Activated effector memory CD4-positive, alpha-beta T cell treated with Interleukin-2 at 50 U/mL for 16 hours (primary cell): Measurements from ENCODE around the gene GRIP2.

Source experiments
- DNase-seq: peaks from one replicate; pipeline ENCODE4 v3.0.0-alpha.2; 2020

Gene GRIP2

GRCh38 chr3:14561051-14561960 lies 21.2 kb upstream of the GRIP2 start:
- DNase-seq = no peak

- DNase-seq = no peak
Measured at GRCh38 chr3:14560110-14560509, 20.0 kb upstream of the GRIP2 start.

GRCh38 chr3:14558029-14558428 lies 17.9 kb upstream of the GRIP2 start:
- DNase-seq = no peak

GRCh38 chr3:14555835-14556234 lies 15.7 kb upstream of the GRIP2 start:
- DNase-seq = no peak

- DNase-seq = no peak
Measured at GRCh38 chr3:14554715-14555114, 14.6 kb upstream of the GRIP2 start.

- no peak for DNase-seq
Measured at GRCh38 chr3:14553871-14554270, 13.7 kb upstream of the GRIP2 start.

- no peak for DNase-seq
Measured at GRCh38 chr3:14552717-14553116, 12.6 kb upstream of the GRIP2 start.

GRCh38 chr3:14552041-14552648 lies 12.0 kb upstream of the GRIP2 start:
- no peak for DNase-seq

- DNase-seq = no peak
Measured at GRCh38 chr3:14550651-14551611, 10.8 kb upstream of the GRIP2 start.

- DNase-seq = no peak
Measured at GRCh38 chr3:14550181-14550580, 10.0 kb upstream of the GRIP2 start.

- DNase-seq = no peak
Measured at GRCh38 chr3:14549256-14549919, 9.2 kb upstream of the GRIP2 start.

- DNase-seq = no peak
Measured at GRCh38 chr3:14548321-14548729, 8.2 kb upstream of the GRIP2 start.

GRCh38 chr3:14547693-14548092 lies 7.6 kb upstream of the GRIP2 start:
- DNase-seq = no peak

- no peak for DNase-seq
Measured at GRCh38 chr3:14546041-14546440, 5.9 kb upstream of the GRIP2 start.

- DNase-seq = no peak
Measured at GRCh38 chr3:14545251-14545635, 5.1 kb upstream of the GRIP2 start.

GRCh38 chr3:14544282-14545250 lies 4.4 kb upstream of the GRIP2 start:
- DNase-seq = no peak

- DNase-seq = no peak
Measured at GRCh38 chr3:14543446-14543845, 3.3 kb upstream of the GRIP2 start.

- DNase-seq = no peak
Measured at GRCh38 chr3:14542656-14543055, 2.5 kb upstream of the GRIP2 start.

GRCh38 chr3:14541646-14542045 lies 1.5 kb upstream of the GRIP2 start:
- DNase-seq = no peak

GRCh38 chr3:14540821-14541385 lies 761 bp upstream of the GRIP2 start:
- no peak for DNase-seq

- DNase-seq = no peak
Measured at GRCh38 chr3:14539384-14539741, 779 bp downstream of the GRIP2 start.
